ENCODE data around the gene TCEAL7.

GRCh38 chrX:103357871-103358270 lies 27.8 kb downstream of the TCEAL7 start:
- TF ChIP-seq CTCF (IDR thresholded peaks at IDR 0.05) (no peak), POLR2A (IDR thresholded peaks at IDR 0.05) (no peak)

Data from testis (tissue), 2 donors.